ENCODE measurements around the gene SPEF2.
"Not testable (repeated sequence)": the region's sequence is repeated elsewhere in the genome, so short reads cannot be mapped to it uniquely, and the experiment has no call there.

SPEF2 gene

DNA sequence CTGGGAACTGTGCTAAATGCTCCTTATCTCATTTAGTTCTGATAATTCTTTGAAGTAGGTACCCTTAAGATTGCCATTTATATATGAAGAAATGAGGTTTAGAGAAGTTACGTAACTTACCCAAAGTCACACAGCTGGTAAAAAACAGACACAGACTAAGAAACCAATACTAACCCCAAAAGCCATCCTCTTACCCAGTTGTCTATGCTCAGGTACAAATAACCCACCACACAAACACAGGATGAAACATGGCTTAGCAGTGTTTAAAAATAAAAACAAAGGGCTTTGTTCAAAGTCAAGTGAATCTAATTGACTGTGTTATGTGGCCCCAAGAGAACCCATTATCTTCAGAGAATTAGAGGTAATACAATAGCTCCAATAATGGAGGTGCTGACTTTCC, 202.0 kb downstream of the SPEF2 start:
- DNase-seq (ENCODE audit: low read depth): no peak

- DNase-seq (ENCODE audit: low read depth): no peak
Observed at GRCh38 chr5:35820735-35821134, 203.1 kb downstream of the SPEF2 start.

DNA sequence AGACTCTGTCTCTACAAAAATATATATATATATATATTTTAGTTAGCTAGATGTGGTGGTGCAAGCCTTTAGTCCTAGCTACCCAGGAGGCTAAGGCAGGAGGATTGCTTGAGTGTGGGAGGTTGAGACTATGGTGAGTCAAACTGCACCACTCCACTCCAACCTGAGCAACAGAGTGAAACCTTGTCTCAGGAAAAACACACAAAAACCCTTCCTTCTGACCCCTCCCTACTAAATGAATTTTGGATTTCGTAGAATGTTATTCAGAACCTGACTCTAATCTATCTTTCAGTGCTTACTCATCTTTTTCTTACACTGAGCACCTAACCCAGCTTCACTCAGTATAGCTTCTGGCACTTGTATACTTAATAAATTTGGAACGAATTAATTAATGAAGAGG, 203.8 kb downstream of the SPEF2 start:
- no peak for DNase-seq (ENCODE audit: low read depth)

GRCh38 chr5:35822511-35822910, 204.8 kb downstream of the SPEF2 start:
- no peak for DNase-seq (ENCODE audit: low read depth)

DNA sequence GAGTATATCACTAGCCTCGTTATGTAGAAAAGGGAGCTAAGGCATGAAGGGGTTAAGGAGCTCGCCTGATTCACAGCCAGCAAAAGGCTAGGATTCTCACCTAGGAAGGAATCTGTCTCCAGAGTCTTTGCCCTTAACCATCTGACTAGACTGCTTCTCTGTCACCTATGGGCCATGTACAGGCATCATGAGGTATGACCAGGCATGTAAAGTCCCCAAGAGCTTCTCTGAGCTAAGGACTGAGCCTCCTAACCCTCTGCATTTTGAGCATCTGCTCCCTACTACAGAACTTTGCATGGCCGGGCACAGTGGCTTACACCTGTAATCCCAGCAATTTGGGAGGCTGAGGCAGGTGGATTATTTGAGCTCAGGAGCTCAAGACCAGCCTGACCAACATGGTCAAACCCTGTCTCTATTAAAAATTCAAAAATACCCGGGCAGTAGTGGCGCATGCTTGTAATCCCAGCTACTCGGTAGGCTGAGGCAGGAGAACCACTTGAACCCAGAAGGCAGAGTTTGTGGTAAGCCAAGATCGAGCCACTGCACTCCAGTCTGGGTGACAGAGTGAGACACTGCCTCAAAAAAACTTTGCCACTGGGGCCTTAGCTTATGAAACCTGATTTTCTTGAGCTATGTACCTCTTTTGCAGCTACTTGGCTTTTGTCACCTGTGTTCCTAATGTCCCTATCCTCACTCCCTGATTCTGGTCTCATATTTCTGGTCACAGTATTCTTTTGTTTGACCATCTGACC, 205.9 kb downstream of the SPEF2 start:
- no peak for DNase-seq (ENCODE audit: low read depth)

DNA sequence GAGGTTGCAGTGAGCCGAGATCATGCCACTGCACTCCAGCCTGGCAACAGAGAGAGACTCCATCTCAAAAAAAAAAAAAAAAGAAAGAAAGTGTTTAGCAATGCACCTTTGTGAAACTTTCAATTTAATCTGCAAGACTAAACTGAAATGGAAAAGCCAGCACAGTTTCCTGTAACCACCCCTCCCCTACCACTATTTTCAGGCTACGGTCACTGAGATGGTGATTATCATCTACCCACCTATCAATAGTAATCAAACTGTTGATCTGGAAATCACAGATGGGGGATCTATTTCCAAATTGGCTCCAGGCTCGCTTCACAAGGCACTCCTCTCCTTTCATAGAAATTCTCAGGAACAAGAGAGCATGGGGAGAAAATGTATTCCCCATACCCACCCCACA, 208.4 kb downstream of the SPEF2 start:
- no peak for DNase-seq (ENCODE audit: low read depth)

- no peak for DNase-seq (ENCODE audit: low read depth)
Observed at GRCh38 chr5:35826554-35826953, 208.9 kb downstream of the SPEF2 start.

DNA sequence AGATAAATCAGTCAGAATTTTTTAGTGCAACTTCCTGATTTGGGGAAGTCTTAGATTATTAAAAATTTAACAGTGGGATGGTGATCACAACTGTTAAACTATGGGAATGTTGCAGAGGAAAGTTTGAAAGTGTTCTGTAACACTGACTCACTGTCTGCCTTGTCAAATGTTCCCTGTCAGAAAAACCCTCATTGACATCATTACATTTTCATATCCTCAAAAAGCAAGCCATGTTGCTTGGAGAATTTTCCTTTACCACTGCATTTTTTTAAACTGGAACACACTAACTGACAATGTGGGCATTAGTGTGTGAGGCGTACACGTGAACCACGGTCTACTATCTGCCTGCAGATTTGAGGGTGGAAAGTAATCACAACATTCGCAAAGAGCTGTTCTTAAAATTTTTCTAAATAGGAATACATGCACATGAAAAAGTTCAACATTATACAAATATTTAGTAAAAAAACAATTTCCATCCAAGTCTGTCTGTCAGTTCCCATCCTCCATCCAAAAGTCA, 210.5 kb downstream of the SPEF2 start:
- no peak for DNase-seq (ENCODE audit: low read depth)

DNA sequence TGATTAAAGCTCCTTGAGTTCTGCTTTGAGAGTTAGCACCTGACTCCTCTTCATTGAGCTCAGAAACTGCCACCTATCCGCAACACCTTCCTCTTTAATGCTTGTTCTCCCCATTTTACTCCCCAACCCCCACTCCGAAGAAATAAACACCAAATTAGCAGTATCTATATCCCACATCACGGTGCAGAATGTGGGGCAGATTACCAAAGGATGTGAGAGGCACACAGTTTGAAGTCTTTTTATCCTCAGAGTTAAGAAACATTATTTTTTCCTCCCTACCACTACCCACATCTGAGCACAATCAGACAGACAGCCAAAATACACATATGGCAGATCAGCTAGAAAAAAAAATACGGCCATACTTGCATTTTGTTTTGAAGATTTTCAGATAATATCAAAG, 212.9 kb downstream of the SPEF2 start:
- DNase-seq (ENCODE audit: low read depth): no peak

DNA sequence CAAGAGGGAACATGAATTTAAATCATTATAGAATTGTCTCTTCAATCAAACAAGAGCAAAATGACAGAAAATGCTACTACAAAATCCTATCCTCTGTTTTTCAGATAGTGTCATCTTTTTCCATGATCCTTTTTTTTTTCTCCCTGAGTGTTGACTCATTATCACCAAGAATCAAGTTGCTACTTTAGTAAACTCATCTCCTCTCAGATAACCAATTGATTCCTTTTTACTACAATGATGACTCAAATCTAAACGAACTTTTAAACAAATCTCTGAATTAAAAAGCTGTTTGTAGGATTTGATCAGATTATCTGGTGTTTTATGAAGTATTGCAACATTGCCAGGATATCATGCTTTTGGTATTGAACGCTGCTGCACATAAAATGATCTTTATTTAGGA, 215.1 kb downstream of the SPEF2 start:
- no peak for DNase-seq (ENCODE audit: low read depth)

GRCh38 chr5:35833224-35833623, 215.6 kb downstream of the SPEF2 start:
- DNase-seq (ENCODE audit: low read depth): no peak

- DNase-seq (ENCODE audit: low read depth): no peak
Observed at GRCh38 chr5:35835796-35836742, 218.4 kb downstream of the SPEF2 start.

DNA sequence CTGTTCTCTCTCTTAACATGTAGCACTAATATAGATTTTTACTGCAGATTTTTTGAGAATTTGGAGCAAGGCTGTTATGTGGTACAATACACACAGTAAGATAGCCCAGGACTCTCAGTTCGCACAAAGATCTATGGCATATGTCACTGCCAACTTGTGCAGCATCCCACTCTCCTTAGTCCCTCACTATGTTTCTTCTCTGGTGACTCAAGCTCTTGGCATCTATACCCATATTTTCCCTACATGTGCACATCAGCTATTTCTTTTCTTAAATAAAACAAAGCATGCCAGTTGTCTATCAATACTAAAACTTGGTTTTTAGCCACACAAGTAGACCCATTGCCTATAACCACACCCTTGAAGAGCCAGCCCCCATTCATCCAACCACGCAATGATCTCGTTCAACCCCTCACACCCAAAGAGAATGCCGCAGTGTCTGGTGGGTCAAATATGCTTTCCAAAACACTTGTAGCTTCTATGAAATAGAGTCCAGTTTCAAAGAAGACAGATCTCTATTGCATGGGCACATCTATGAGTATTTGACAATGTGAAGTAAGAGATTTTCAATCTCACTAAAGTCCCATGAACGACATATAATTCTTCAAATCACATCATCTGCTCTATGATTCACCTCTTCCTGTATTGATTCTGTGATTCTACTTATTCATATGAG, 220.8 kb downstream of the SPEF2 start:
- DNase-seq (ENCODE audit: low read depth): no peak

DNA sequence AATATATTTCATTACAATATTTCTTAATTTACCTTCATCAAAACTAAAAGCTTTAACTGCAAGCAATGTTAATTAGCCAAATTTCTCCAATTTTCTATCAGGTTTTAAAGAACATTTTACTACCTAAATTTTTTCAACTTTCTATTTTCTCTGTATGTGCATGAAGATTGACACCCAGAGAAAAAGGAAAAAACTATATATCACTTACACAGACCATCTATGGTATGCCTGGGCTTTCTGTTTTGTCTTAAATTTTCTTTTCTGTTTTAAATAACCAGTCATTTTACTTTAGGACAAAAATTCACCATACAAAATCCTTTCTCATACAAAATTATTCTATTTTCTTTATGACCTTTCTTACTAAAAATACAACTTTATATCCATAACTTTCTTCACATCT, 225.2 kb downstream of the SPEF2 start:
- no peak for DNase-seq (ENCODE audit: low read depth)

- DNase-seq (ENCODE audit: low read depth): not testable (repeated sequence)
Observed at GRCh38 chr5:35845508-35845907, 227.8 kb downstream of the SPEF2 start.

- DNase-seq (ENCODE audit: low read depth): no peak
Observed at GRCh38 chr5:35847491-35847890, 229.8 kb downstream of the SPEF2 start.

- no peak for DNase-seq (ENCODE audit: low read depth)
Observed at GRCh38 chr5:35847961-35848360, 230.3 kb downstream of the SPEF2 start.

DNA sequence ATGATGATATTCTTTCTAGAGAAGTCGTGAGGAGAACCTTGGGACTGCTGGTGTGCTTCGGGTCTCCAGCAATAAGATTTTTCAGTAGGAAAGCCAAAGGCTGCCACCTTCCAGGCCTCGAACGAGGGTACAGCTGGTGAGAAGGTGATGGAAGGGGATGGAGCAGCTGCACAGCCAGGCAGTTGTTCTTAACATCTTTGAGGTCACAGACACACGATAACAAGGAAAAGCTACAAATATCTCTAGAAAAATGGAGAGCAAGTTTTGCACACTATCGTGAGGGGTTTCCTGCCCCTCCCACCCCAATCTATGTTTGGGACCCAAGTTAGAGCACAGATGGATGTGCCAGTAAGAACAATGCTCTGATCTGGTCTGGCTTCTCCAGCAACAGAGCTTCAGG, 232.2 kb downstream of the SPEF2 start:
- DNase-seq (ENCODE audit: low read depth): no peak

GRCh38 chr5:35850967-35851680, 233.5 kb downstream of the SPEF2 start:
- peak; percentile 37 for DNase-seq (ENCODE audit: low read depth)

DNA sequence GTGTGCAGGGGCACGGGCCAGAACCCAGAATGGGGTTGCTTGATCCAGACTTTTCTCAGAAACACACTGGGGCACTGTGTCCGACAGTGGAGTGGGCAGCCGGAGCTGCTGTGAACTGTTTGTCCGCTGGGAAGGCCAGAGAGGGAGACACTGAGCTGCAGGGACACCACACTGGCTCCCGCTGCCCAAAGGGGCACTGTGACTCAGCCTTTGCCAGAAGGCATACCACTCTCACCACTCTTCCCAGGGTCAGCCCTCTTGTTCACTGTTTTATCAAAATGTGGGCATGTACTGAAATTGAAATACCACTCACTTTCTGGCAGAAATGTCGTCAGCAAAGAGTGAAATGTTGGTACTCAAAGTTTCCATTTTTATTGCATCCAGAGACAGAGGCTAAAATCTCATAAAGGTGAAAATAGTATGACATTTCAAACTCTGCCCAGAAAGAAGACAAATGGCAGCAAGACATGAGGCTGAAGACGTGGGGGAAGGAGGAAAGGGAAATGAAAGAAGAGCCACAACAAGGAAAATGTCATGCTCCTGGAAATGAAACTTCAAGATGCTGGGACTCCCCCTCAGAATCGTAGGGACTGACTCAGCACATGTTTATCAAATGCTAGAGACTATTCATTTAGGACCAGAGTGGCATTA, 234.5 kb downstream of the SPEF2 start:
- DNase-seq (ENCODE audit: low read depth): peak; percentile 23

GRCh38 chr5:35852773-35853172, 235.1 kb downstream of the SPEF2 start:
- DNase-seq (ENCODE audit: low read depth): no peak
